DND-41 (cell line): ENCODE data around the gene KCTD18.

Experiments
- ATAC-seq: fragments of 200-7000 bp; cut with Tn5 transposase; 3 replicates; pipeline ENCODE4 v1.9.1; 2021; ENCODE audit warnings: low read depth; ENCODE audit not compliant: insufficient read depth
- DNase-seq: peaks from one replicate; pipeline ENCODE4 v3.0.0-alpha.2; 2020
- H2AFZ ChIP-seq: 2 replicates; pipeline ENCODE4 v1.6.0; 2012; ENCODE audit warnings: low read depth, low read length
- H3K27ac ChIP-seq: 2 replicates; pipeline ENCODE4 v1.5.1; 2012; ENCODE audit warnings: low read length, inconsistent platforms
- H3K27me3 ChIP-seq: fragments of 200-600 bp; sonication (generic); 2 replicates; pipeline ENCODE4 v1.6.0; 2012; ENCODE audit warnings: low read length, mild to moderate bottlenecking, inconsistent platforms; ENCODE audit not compliant: insufficient read depth, poor library complexity
- H3K36me3 ChIP-seq: 2 replicates; pipeline ENCODE4 v1.5.1; 2012; ENCODE audit warnings: low read length, inconsistent platforms; ENCODE audit not compliant: insufficient read depth
- H3K4me1 ChIP-seq: 2 replicates; pipeline ENCODE4 v1.5.1; 2012; ENCODE audit warnings: mild to moderate bottlenecking, low read length; ENCODE audit not compliant: insufficient read depth
- H3K4me2 ChIP-seq: 2 replicates; pipeline ENCODE4 v1.6.0; 2012; ENCODE audit warnings: mild to moderate bottlenecking, moderate library complexity, low read length, inconsistent platforms; ENCODE audit not compliant: insufficient read depth
- H3K4me3 ChIP-seq, 2 experiments: fragments of 200-600 bp in 1 of 2; shearing (Covaris generic) in 1 of 2; 2 replicates each; pipeline ENCODE4 v1.5.1; 2012 to 2016; ENCODE audit warnings: inconsistent platforms in 2 of 2, low read length in 2 of 2, mild to moderate bottlenecking in 2 of 2, low read depth in 1 of 2, moderate library complexity in 1 of 2
- H3K79me2 ChIP-seq: 2 replicates; pipeline ENCODE4 v1.6.0; 2012; ENCODE audit warnings: low read length, inconsistent platforms; ENCODE audit not compliant: insufficient read depth
- H3K9ac ChIP-seq: 2 replicates; pipeline ENCODE4 v1.6.0; 2012; ENCODE audit warnings: low read depth, mild to moderate bottlenecking, inconsistent platforms, low read length, moderate library complexity
- H3K9me3 ChIP-seq: 2 replicates; pipeline ENCODE4 v1.5.1; 2012; ENCODE audit warnings: low read length, moderate library complexity, mild to moderate bottlenecking, inconsistent platforms; ENCODE audit not compliant: insufficient read depth, severe bottlenecking
- H4K20me1 ChIP-seq: 2 replicates; pipeline ENCODE4 v1.6.0; 2012; ENCODE audit warnings: low read length; ENCODE audit not compliant: insufficient read depth
- CTCF ChIP-seq: IDR thresholded peaks from 2 replicates; pipeline ENCODE4 v1.5.1; 2012; ENCODE audit warnings: borderline replicate concordance, low read length, moderate library complexity, mild to moderate bottlenecking; ENCODE audit not compliant: poor library complexity, severe bottlenecking; ENCODE audit errors: extremely low read depth
- EZH2 ChIP-seq: IDR thresholded peaks from 3 replicates; pipeline ENCODE4 v1.6.1; 2012; ENCODE audit warnings: borderline replicate concordance, low read depth, mild to moderate bottlenecking, moderate library complexity, low read length, inconsistent platforms; ENCODE audit not compliant: severe bottlenecking

KCTD18 gene

GRCh38 chr2:200472853-200473464 is 36.9 kb downstream of the KCTD18 start:
- no peaks in the 10 kb centered on the region for H3K4me1 ChIP-seq
- DNase-seq (no peak), ATAC-seq (no peak)
- no peaks in the 10 kb centered on the region for H3K36me3 ChIP-seq
- H3K79me2 ChIP-seq: no peaks in the 10 kb centered on the region
- no peak overlapping the region for H3K4me3 ChIP-seq
- no peak overlapping the region for H3K4me2 ChIP-seq
- H3K9ac ChIP-seq: no peak overlapping the region
- H3K27ac ChIP-seq: no peak overlapping the region
- H2AFZ ChIP-seq: no peak overlapping the region
- peaks cover 4% of the 10 kb centered on the region for H3K27me3 ChIP-seq
- TF ChIP-seq CTCF: no peak
- TF ChIP-seq EZH2: no peak
- no peaks in the 10 kb centered on the region for H4K20me1 ChIP-seq
- H3K9me3 ChIP-seq: no peaks in the 10 kb centered on the region

- no peak for TF ChIP-seq EZH2
- no peak for TF ChIP-seq CTCF
- no peaks in the 10 kb centered on the region for H3K4me1 ChIP-seq
- H3K4me2 ChIP-seq: no peak overlapping the region
- H3K36me3 ChIP-seq: no peaks in the 10 kb centered on the region
- H3K27me3 ChIP-seq: peaks cover 4% of the 10 kb centered on the region
- no peak for ATAC-seq
- H3K9ac ChIP-seq: no peak overlapping the region
- H3K4me3 ChIP-seq: no peak overlapping the region
- no peaks in the 10 kb centered on the region for H3K9me3 ChIP-seq
- H4K20me1 ChIP-seq: no peaks in the 10 kb centered on the region
- H3K27ac ChIP-seq: no peak overlapping the region
- no peak for DNase-seq
- H2AFZ ChIP-seq: no peak overlapping the region
- H3K79me2 ChIP-seq: no peaks in the 10 kb centered on the region
Measured at GRCh38 chr2:200471928-200472645, 37.8 kb downstream of the KCTD18 start.

GRCh38 chr2:200471324-200471848 is 38.5 kb downstream of the KCTD18 start:
- Histone ChIP-seq H3K36me3 (no peaks in the 10 kb centered on the region), H3K4me3 (no peak overlapping the region), H2AFZ (no peak overlapping the region), H3K79me2 (no peaks in the 10 kb centered on the region), H3K4me1 (no peaks in the 10 kb centered on the region), H3K9me3 (no peaks in the 10 kb centered on the region), H4K20me1 (no peaks in the 10 kb centered on the region), H3K9ac (no peak overlapping the region), H3K4me2 (no peak overlapping the region), H3K27me3 (peaks cover 7% of the 10 kb centered on the region), H3K27ac (no peak overlapping the region)
- ATAC-seq (peak; percentile 56; the same call in 2 of the 3 replicates), DNase-seq (no peak)
- no peak for TF ChIP-seq EZH2
- peak; percentile 67 for TF ChIP-seq CTCF
